HG03060 (cell line): ENCODE measurements around the gene CEP112.
"Not testable (repeated sequence)": the region's sequence is repeated elsewhere in the genome, so short reads cannot be mapped to it uniquely, and the experiment has no call there.

Source experiments
- ATAC-seq: cut with Tn5 transposase; IDR thresholded peaks from one replicate; pipeline ENCODE4 v1.9.1; 2021; ENCODE audit warnings: low read depth, moderate number of reproducible peaks; ENCODE audit not compliant: unreplicated experiment

Gene CEP112

GRCh38 chr17:66165537-66166123 lies 26.3 kb downstream of the CEP112 start:
- no peak for ATAC-seq

GRCh38 chr17:66155055-66155454 lies 36.9 kb downstream of the CEP112 start:
- ATAC-seq: not testable (repeated sequence)

GRCh38 chr17:66152756-66153155 lies 39.2 kb downstream of the CEP112 start:
- ATAC-seq: no peak

GRCh38 chr17:66150708-66151107 lies 41.2 kb downstream of the CEP112 start:
- ATAC-seq: no peak

- no peak for ATAC-seq
Observed at GRCh38 chr17:66149562-66149961, 42.4 kb downstream of the CEP112 start.

- ATAC-seq: no peak
Observed at GRCh38 chr17:66146394-66146793, 45.5 kb downstream of the CEP112 start.

- ATAC-seq: no peak
Observed at GRCh38 chr17:66143657-66144282, 48.2 kb downstream of the CEP112 start.

- no peak for ATAC-seq
Observed at GRCh38 chr17:66142428-66142827, 49.5 kb downstream of the CEP112 start.

- no peak for ATAC-seq
Observed at GRCh38 chr17:66138120-66138519, 53.8 kb downstream of the CEP112 start.

- no peak for ATAC-seq
Observed at GRCh38 chr17:66135896-66136295, 56.0 kb downstream of the CEP112 start.

GRCh38 chr17:66135219-66135618 lies 56.7 kb downstream of the CEP112 start:
- no peak for ATAC-seq

- ATAC-seq: no peak
Observed at GRCh38 chr17:66129759-66130158, 62.2 kb downstream of the CEP112 start.

GRCh38 chr17:66126231-66126630 lies 65.7 kb downstream of the CEP112 start:
- ATAC-seq: no peak

- ATAC-seq: no peak
Observed at GRCh38 chr17:66123163-66123562, 68.8 kb downstream of the CEP112 start.

- no peak for ATAC-seq
Observed at GRCh38 chr17:66115246-66115645, 76.7 kb downstream of the CEP112 start.

- no peak for ATAC-seq
Observed at GRCh38 chr17:66114609-66115008, 77.3 kb downstream of the CEP112 start.

GRCh38 chr17:66107731-66108130 lies 84.2 kb downstream of the CEP112 start:
- no peak for ATAC-seq

GRCh38 chr17:66098040-66098439 lies 93.9 kb downstream of the CEP112 start:
- ATAC-seq: no peak

- no peak for ATAC-seq
Observed at GRCh38 chr17:66094727-66095126, 97.2 kb downstream of the CEP112 start.

GRCh38 chr17:66091445-66092080 lies 100.4 kb downstream of the CEP112 start:
- ATAC-seq: no peak

GRCh38 chr17:66089764-66090163 lies 102.2 kb downstream of the CEP112 start:
- no peak for ATAC-seq

GRCh38 chr17:66088173-66088572 lies 103.8 kb downstream of the CEP112 start:
- ATAC-seq: no peak
